ENCODE results near the gene SLC35B2. TPM values are rescaled to one million over a fixed set of nuclear protein-coding genes. Genes with fewer than 3 reads are reported as not detected.

Gene SLC35B2
- polyA plus RNA-seq, 4 donors = 53.1 to 62.2 (median 57.4) TPM

GRCh38 chr6:44269178-44269920 is 12.0 kb upstream of the SLC35B2 start:
- no peak for DNase-seq (ENCODE audit: low read depth in 4 of 4, low spot score in 3 of 4)

DNA sequence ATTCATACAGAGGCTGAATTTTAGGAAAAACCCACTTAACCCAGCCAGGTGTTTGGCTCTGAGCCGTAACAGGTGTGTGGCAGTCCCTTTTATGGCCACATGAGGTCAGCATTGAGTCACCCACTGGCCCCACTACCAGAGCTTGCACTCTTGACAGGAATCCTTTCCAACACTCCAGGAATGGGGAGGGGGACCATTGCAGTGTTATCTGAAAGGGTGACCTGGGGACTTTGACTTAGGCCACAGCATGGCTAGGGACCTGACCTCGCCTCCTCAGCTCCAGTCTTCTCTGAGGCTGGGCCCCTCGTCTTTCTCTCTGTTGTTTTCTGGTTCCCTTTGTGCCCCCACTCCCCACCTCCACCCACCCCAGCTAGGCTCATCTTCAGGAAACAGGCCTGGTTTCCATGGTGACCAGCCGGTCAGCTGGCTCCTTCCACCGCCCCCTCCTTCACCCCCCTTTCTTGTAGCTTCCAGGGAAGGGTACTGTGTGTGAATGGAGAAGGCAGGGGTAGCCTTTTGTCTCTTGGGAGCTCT is 10.8 kb upstream of the SLC35B2 start:
- peak in 1 of 4 donors; percentile 45 for DNase-seq (ENCODE audit: low read depth in 4 of 4, low spot score in 3 of 4)

- DNase-seq (ENCODE audit: low read depth in 4 of 4, low spot score in 3 of 4) = no peak
Observed at GRCh38 chr6:44267252-44267651, 9.9 kb upstream of the SLC35B2 start.

DNA sequence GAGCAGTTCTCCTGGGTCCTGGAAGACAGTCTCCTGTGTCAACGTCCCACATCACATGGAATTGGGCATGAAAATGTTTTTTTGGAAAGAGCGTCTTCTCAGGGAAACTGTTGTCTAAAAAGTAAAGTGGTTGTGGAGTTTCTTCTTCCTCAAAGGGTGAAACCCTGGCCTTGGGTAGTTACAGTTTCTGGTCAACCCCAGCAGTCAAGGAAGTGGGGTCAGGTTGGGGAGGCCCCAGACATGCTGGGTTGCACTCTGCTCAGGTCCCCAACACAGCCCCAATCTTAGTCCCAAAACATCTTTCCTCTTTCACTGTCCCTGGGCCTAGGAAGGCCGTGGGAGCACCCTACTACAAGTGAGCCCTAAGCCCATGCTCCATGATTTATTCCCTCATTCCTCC is 9.0 kb upstream of the SLC35B2 start:
- DNase-seq (ENCODE audit: low read depth in 4 of 4, low spot score in 3 of 4) = no peak

DNA sequence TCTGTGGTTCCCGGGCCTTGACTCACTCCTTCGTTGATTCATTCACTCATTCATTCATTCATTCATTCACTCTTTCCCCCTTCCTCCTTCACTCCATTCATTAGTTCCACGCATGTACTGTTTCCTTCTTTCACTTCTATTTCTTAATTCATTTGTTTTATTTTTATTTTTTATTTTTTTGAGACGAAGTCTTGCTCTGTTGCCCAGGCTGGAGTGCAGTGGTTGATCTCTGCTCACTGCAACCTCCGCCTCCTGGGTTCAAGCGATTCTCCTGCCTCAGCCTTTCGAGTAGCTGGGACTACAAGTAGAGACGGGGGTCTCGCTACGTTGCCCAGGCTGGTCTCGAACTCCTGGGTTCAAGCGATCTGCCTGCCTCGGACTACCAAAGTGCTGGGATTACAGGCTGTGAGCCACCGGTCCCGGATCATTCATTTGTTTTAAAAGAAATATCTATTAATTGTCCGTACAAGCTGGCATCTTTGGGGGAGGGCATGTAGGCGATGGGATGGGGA is 8.4 kb upstream of the SLC35B2 start:
- DNase-seq (ENCODE audit: low read depth in 4 of 4, low spot score in 3 of 4) = no peak

GRCh38 chr6:44265007-44265721 is 7.8 kb upstream of the SLC35B2 start, which contains the start of gene NFKBIE:
NFKBIE (minus strand) TSS chr6:44265551; CDS start chr6:44265346, 205 bp downstream.
- DNase-seq (ENCODE audit: low read depth in 4 of 4, low spot score in 3 of 4) = peak in 2 of 4 donors; percentile 83 to 90

GRCh38 chr6:44264154-44265006 is 7.1 kb upstream of the SLC35B2 start:
- DNase-seq (ENCODE audit: low read depth in 4 of 4, low spot score in 3 of 4) = no peak

DNA sequence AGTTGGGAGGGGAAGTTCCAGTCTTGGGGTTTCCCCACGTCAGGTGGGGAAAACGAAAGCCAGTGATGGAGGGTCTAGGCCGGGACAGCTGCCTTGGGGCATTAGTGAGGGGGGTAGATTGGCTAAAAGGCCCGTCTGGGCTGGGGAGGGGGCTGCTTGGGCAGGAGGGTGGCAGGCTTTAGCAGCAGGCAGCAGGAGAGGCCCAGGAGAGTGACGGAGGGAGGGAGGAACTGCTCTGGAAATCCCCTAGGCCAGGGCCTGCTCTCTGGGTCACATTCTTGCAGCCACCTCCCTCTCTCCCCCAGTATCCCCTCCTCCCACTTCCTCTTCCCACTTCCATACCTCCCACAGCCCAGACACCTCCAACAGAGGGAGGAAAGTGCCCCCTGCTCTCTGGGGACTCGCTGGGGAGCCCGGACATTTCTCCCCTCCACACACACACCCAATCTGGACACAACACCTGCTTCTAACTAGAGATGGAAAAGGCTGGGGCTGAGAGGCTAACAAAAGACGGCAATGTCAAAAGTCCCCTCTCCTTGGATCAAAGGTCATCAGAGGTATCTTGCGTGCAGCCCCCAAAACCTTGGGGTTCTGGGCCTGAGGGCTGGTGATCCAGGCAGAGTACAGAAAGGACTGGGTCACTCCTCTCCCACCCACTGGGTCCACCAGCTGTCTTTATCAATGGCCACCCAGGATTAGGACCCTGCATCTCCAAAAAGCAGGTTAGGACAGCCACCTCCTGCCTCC is 6.2 kb upstream of the SLC35B2 start:
- DNase-seq (ENCODE audit: low read depth in 4 of 4, low spot score in 3 of 4) = no peak

DNA sequence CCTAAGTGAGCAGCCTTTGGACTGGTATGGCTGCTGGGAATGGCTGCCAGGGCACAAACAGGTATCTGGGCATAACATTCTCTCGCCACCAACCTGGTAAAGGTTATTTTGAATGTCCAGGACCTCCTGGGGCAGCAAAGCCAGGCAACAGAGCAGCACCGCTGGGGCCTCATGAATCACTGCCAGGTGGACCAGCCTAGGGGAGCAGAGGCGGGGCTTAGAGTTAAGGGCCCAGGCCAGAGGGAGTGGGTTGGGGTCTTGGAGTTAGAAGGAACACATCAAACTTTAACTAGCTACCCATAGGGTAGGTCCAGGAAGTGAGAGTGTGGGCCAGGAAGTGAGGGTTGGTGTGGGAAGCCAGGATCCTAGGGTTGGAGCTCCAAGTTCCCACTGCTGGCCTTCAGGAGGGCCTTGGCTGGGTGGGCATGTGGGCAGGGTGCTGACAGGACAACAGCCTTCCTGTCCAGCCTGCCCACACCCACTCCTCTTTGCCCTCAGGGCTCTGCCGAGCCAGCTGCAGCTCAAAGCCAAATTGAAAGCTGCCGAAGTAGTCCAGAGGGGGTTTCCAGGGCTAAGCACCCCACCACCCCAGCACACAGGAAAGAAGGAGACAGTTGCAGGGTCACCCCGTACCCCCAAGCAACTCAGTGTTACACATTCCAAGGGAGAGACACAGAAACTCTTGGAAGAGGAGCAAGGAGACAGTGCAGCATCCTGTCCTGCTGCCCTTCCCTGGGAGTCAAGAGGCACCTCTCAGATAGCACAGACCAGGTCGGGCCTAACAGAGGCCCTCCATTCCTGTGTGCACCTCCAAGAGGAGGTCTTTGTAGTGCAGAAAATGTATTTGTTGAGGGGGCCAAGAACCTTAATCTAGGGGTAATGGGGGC is 5.4 kb upstream of the SLC35B2 start:
- no peak for DNase-seq (ENCODE audit: low read depth in 4 of 4, low spot score in 3 of 4)

DNA sequence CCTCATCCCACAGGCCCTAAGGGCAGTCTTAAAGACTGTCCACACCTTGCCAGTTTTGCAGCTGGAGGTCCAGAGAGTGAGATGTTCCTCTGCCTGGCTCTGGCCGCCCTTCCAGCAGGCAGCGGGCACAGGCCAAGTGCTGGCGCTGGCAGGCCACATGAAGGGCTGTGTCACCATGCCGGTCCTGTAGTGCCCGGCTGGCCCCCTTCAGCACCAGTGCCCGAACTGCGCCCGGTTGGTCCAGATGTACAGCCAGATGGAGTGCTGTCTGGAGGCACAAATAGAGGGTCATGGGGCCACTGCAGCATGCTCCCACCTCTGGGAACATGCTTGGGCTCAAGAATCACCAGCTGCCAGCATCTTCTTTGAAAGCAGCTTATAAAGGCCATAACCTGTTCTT is 4.3 kb upstream of the SLC35B2 start:
- no peak for DNase-seq (ENCODE audit: low read depth in 4 of 4, low spot score in 3 of 4)

GRCh38 chr6:44260451-44261297 is 3.3 kb upstream of the SLC35B2 start:
- no peak for DNase-seq (ENCODE audit: low read depth in 4 of 4, low spot score in 3 of 4)

GRCh38 chr6:44260011-44260410 is 2.7 kb upstream of the SLC35B2 start:
- no peak for DNase-seq (ENCODE audit: low read depth in 4 of 4, low spot score in 3 of 4)

- DNase-seq (ENCODE audit: low read depth in 4 of 4, low spot score in 3 of 4) = no peak
Observed at GRCh38 chr6:44258921-44259320, 1.6 kb upstream of the SLC35B2 start.

- DNase-seq (ENCODE audit: low read depth in 4 of 4, low spot score in 3 of 4) = no peak
Observed at GRCh38 chr6:44258325-44258863, 1.1 kb upstream of the SLC35B2 start.

- no peak for DNase-seq (ENCODE audit: low read depth in 4 of 4, low spot score in 3 of 4)
Observed at GRCh38 chr6:44257753-44258324, 511 bp upstream of the SLC35B2 start.

- no peak for DNase-seq (ENCODE audit: low read depth in 4 of 4, low spot score in 3 of 4)
Observed at GRCh38 chr6:44256775-44257024, 628 bp downstream of the SLC35B2 start.

GRCh38 chr6:44255871-44256774 is 1.2 kb downstream of the SLC35B2 start:
- DNase-seq (ENCODE audit: low read depth in 4 of 4, low spot score in 3 of 4) = no peak

Data from right renal pelvis (tissue), 4 donors.